Measurements from ENCODE around the gene TP53I13.

TP53I13 gene

GRCh38 chr17:29581583-29582253, 13.2 kb downstream of the TP53I13 start:
- no peak for DNase-seq (ENCODE audit: low read depth, low spot score)

- DNase-seq (ENCODE audit: low read depth, low spot score): no peak
Measured at GRCh38 chr17:29582254-29582765, 13.8 kb downstream of the TP53I13 start.

GRCh38 chr17:29582772-29583171, 14.3 kb downstream of the TP53I13 start:
- DNase-seq (ENCODE audit: low read depth, low spot score): no peak

- DNase-seq (ENCODE audit: low read depth, low spot score): no peak
Measured at GRCh38 chr17:29583324-29584248, 15.1 kb downstream of the TP53I13 start.

GRCh38 chr17:29584452-29585079, 16.1 kb downstream of the TP53I13 start:
- no peak for DNase-seq (ENCODE audit: low read depth, low spot score)

- no peak for DNase-seq (ENCODE audit: low read depth, low spot score)
Measured at GRCh38 chr17:29585080-29585751, 16.7 kb downstream of the TP53I13 start.

- no peak for DNase-seq (ENCODE audit: low read depth, low spot score)
Measured at GRCh38 chr17:29586676-29587469, 18.4 kb downstream of the TP53I13 start.

GRCh38 chr17:29587591-29587990, 19.1 kb downstream of the TP53I13 start:
- no peak for DNase-seq (ENCODE audit: low read depth, low spot score)

- DNase-seq (ENCODE audit: low read depth, low spot score): no peak
Measured at GRCh38 chr17:29588017-29588561, 19.6 kb downstream of the TP53I13 start.

- no peak for DNase-seq (ENCODE audit: low read depth, low spot score)
Measured at GRCh38 chr17:29588562-29589411, 20.3 kb downstream of the TP53I13 start.

- DNase-seq (ENCODE audit: low read depth, low spot score): no peak
Measured at GRCh38 chr17:29589524-29590410, 21.3 kb downstream of the TP53I13 start, which contains the start of gene GIT1. Gene GIT1, minus strand, starts transcription at chr17:29589648. Its CDS starts 270 bp downstream, at chr17:29589378.

- no peak for DNase-seq (ENCODE audit: low read depth, low spot score)
Measured at GRCh38 chr17:29590411-29591145, 22.1 kb downstream of the TP53I13 start.

- no peak for DNase-seq (ENCODE audit: low read depth, low spot score)
Measured at GRCh38 chr17:29591146-29591736, 22.7 kb downstream of the TP53I13 start.

- DNase-seq (ENCODE audit: low read depth, low spot score): peak; percentile 66
Measured at GRCh38 chr17:29591737-29592608, 23.5 kb downstream of the TP53I13 start.

GRCh38 chr17:29592850-29593551, 24.5 kb downstream of the TP53I13 start, which contains the start of gene ANKRD13B:
Gene ANKRD13B, plus strand, starts transcription at chr17:29593132. Its CDS starts 490 bp downstream, at chr17:29593622.
- no peak for DNase-seq (ENCODE audit: low read depth, low spot score)
